ENCODE results near the gene EGFL7.
A peak's percentile ranks its signal among the peaks of the same experiment; 100 is the strongest.

The EGFL7 gene

GRCh38 chr9:136644343-136644592, 18.4 kb upstream of the EGFL7 start:
- Histone ChIP-seq H3K36me3 (no peaks in the 10 kb centered on the region), H3K9me3 (replicated peaks in 1 of 11) (0 out of 22 replicates have a peak, but pooled peaks cover 0 to 5% (median 0%) of the 10 kb centered on the region in 11 experiments), H3K4me1 (peaks cover 82 to 94% (median 87%) of the 10 kb centered on the region in 10 experiments), H3K27me3 (peaks cover 0 to 13% (median 12%) of the 10 kb centered on the region in 11 experiments; a peak in 12 of 22 replicates), H3K9ac (peak overlapping the region in 10 of 11 experiments; percentile 55 to 83 (median 78); a peak in 20 of 22 replicates), H3K4me3 (peak overlapping the region in 9 of 10 experiments; percentile 38 to 68 (median 48); a peak in 17 of 20 replicates), H3K4me2 (peak overlapping the region; percentile 91 to 100 (median 98)), H3K27ac (peak overlapping the region in 5 of 11 experiments; percentile 81 to 93 (median 88); a peak in 11 of 22 replicates), H4K20me1 (no peaks in the 10 kb centered on the region)
- no peak for TF ChIP-seq Cebpa-rat (IDR thresholded peaks at IDR 0.05)

- Histone ChIP-seq H3K4me3 (peak overlapping the region; percentile 29 to 68 (median 47); a peak in 19 of 20 replicates), H3K9me3 (replicated peaks in 1 of 11) (0 out of 22 replicates have a peak, but pooled peaks cover 0 to 5% (median 0%) of the 10 kb centered on the region in 11 experiments), H3K27me3 (peaks cover 0 to 13% (median 12%) of the 10 kb centered on the region in 11 experiments; a peak in 12 of 22 replicates), H3K27ac (peak overlapping the region; percentile 33 to 93 (median 88)), H3K9ac (peak overlapping the region; percentile 63 to 83 (median 78)), H3K4me2 (peak overlapping the region; percentile 91 to 100 (median 98)), H3K36me3 (no peaks in the 10 kb centered on the region), H4K20me1 (no peaks in the 10 kb centered on the region), H3K4me1 (peaks cover 85 to 99% (median 92%) of the 10 kb centered on the region in 10 experiments)
- no peak for TF ChIP-seq Cebpa-rat (IDR thresholded peaks at IDR 0.05)
These were observed 17.9 kb upstream of the EGFL7 start for GRCh38 chr9:136644593-136645351.

GRCh38 chr9:136645352-136645902, 17.3 kb upstream of the EGFL7 start:
- Histone ChIP-seq H3K9ac (peak overlapping the region; percentile 74 to 83 (median 79)), H3K27me3 (peaks cover 0 to 13% (median 12%) of the 10 kb centered on the region in 11 experiments; a peak in 12 of 22 replicates), H4K20me1 (no peaks in the 10 kb centered on the region), H3K4me2 (peak overlapping the region; percentile 91 to 100 (median 98)), H3K27ac (peak overlapping the region; percentile 71 to 93 (median 88)), H3K4me3 (peak overlapping the region; percentile 33 to 68 (median 54); a peak in 17 of 20 replicates), H3K36me3 (no peaks in the 10 kb centered on the region), H3K9me3 (replicated peaks in 1 of 11) (0 out of 22 replicates have a peak, but pooled peaks cover 0 to 5% (median 0%) of the 10 kb centered on the region in 11 experiments), H3K4me1 (peaks cover 83 to 99% (median 93%) of the 10 kb centered on the region in 10 experiments)
- no peak for TF ChIP-seq Cebpa-rat (IDR thresholded peaks at IDR 0.05)

GRCh38 chr9:136645903-136646754, 16.6 kb upstream of the EGFL7 start:
- TF ChIP-seq Cebpa-rat (IDR thresholded peaks at IDR 0.05) = no peak
- peaks cover 0 to 13% (median 12%) of the 10 kb centered on the region in 11 experiments; a peak in 12 of 22 replicates for H3K27me3 ChIP-seq
- no peaks in the 10 kb centered on the region for H3K36me3 ChIP-seq
- peaks cover 88 to 99% (median 94%) of the 10 kb centered on the region in 10 experiments for H3K4me1 ChIP-seq
- H3K4me3 ChIP-seq = peak overlapping the region; percentile 33 to 68 (median 54)
- no peaks in the 10 kb centered on the region for H4K20me1 ChIP-seq
- H3K9me3 ChIP-seq (replicated peaks in 1 of 11) = 0 out of 22 replicates have a peak, but pooled peaks cover 0 to 5% (median 0%) of the 10 kb centered on the region in 11 experiments
- peak overlapping the region; percentile 91 to 100 (median 98) for H3K4me2 ChIP-seq
- peak overlapping the region; percentile 71 to 93 (median 88) for H3K27ac ChIP-seq
- H3K9ac ChIP-seq = peak overlapping the region; percentile 74 to 83 (median 79)

- Histone ChIP-seq H3K36me3 (no peaks in the 10 kb centered on the region), H3K4me1 (peaks cover 92 to 100% (median 98%) of the 10 kb centered on the region in 10 experiments), H4K20me1 (no peaks in the 10 kb centered on the region), H3K4me2 (peak overlapping the region; percentile 91 to 100 (median 98)), H3K27me3 (peaks cover 0 to 13% (median 12%) of the 10 kb centered on the region in 11 experiments; a peak in 12 of 22 replicates), H3K9me3 (replicated peaks in 1 of 11) (0 out of 22 replicates have a peak, but pooled peaks cover 0 to 4% (median 0%) of the 10 kb centered on the region in 11 experiments), H3K27ac (peak overlapping the region; percentile 71 to 93 (median 88)), H3K9ac (peak overlapping the region; percentile 74 to 83 (median 79)), H3K4me3 (peak overlapping the region; percentile 33 to 68 (median 54); a peak in 19 of 20 replicates)
- TF ChIP-seq Cebpa-rat (IDR thresholded peaks at IDR 0.05) = no peak
These were observed 15.6 kb upstream of the EGFL7 start for GRCh38 chr9:136646827-136647711.

GRCh38 chr9:136648751-136649150, 14.0 kb upstream of the EGFL7 start:
- Histone ChIP-seq H3K4me2 (peak overlapping the region; percentile 79 to 100 (median 98)), H3K4me3 (peak overlapping the region in 4 of 10 experiments; percentile 6 to 38 (median 10); a peak in 4 of 20 replicates)

GRCh38 chr9:136650021-136650420, 12.7 kb upstream of the EGFL7 start:
- peak overlapping the region in 8 of 11 experiments; percentile 51 to 73 (median 62); a peak in 16 of 22 replicates for H3K27ac ChIP-seq
- H4K20me1 ChIP-seq = no peaks in the 10 kb centered on the region
- H3K4me1 ChIP-seq = peaks cover 83 to 100% (median 100%) of the 10 kb centered on the region in 10 experiments
- peak overlapping the region in 7 of 11 experiments; percentile 1 to 64 (median 52); a peak in 9 of 22 replicates for H3K9ac ChIP-seq
- peak overlapping the region; percentile 79 to 100 (median 98) for H3K4me2 ChIP-seq
- no peak overlapping the region for H3K4me3 ChIP-seq
- TF ChIP-seq Cebpa-rat (IDR thresholded peaks at IDR 0.05) = no peak
- no peaks in the 10 kb centered on the region for H3K9me3 ChIP-seq (replicated peaks in 1 of 11)
- H3K27me3 ChIP-seq = peaks cover 0 to 3% (median 0%) of the 10 kb centered on the region in 11 experiments; a peak in 1 of 22 replicates
- no peaks in the 10 kb centered on the region for H3K36me3 ChIP-seq

More at GRCh38 chr9:136648751-136649150, 14.0 kb upstream of the EGFL7 start:
- peaks cover 85 to 100% (median 100%) of the 10 kb centered on the region in 10 experiments for H3K4me1 ChIP-seq
- H4K20me1 ChIP-seq = no peaks in the 10 kb centered on the region
- peak overlapping the region in 8 of 11 experiments; percentile 17 to 46 (median 32); a peak in 10 of 22 replicates for H3K9ac ChIP-seq
- H3K27ac ChIP-seq = peak overlapping the region in 8 of 11 experiments; percentile 28 to 68 (median 46); a peak in 14 of 22 replicates
- H3K9me3 ChIP-seq (replicated peaks in 1 of 11) = no peaks in the 10 kb centered on the region
- no peaks in the 10 kb centered on the region for H3K36me3 ChIP-seq
- TF ChIP-seq Cebpa-rat (IDR thresholded peaks at IDR 0.05) = no peak
- H3K27me3 ChIP-seq = peaks cover 0 to 6% (median 5%) of the 10 kb centered on the region in 11 experiments; a peak in 13 of 22 replicates

All from BLaER1 treated with 17β-estradiol and CSF1 and Interleukin-3, amounts not matched to agents 10 nM and 100 nM (cell line).